Measurements from ENCODE around the gene LYL1. TPM values are rescaled to one million over a fixed set of nuclear protein-coding genes. Genes with fewer than 3 reads are reported as not detected.

Gene LYL1
- total RNA-seq, 2 experiments from 2014 or later = 66.8 to 72.5 TPM

DNA sequence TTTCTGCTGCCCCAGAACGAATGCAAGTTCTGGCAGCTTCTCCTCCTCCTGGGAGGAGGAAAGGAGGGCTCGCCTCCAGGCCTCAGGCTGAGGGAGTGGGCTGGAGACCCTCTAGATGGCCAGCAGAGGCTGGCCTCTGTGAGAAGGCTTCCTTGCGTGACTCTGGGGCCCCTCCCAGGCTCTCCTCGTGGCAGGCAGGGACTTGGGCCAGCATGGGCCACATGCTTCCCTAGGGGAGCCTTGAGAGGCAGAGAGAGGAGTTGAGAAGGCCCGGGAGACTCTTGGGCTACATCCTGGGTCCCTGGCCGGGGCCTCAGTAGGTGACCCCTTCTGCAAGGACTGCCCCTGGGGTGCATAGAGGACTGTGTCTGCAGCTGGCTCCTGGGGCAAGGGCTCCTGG is 25.9 kb downstream of the LYL1 start:
- POLR2A ChIA-PET = no interaction called here
- H3K4me2 ChIP-seq (ENCODE audit: low read length) = no peak overlapping the region
- H3K9me3 ChIP-seq (ENCODE audit: low read length) = no peaks in the 10 kb centered on the region
- no peak overlapping the region for H2AFZ ChIP-seq (ENCODE audit: low read length)
- BruUV-seq (replicated peaks) = no TSS peak
- no peak for DNase-seq (ENCODE audit: low spot score)
- H3K4me3 ChIP-seq (ENCODE audit: low read depth, low read length, poor library complexity, severe bottlenecking) = no peak overlapping the region
- no peaks in the 10 kb centered on the region for H3K9me2 ChIP-seq (ENCODE audit: insufficient read depth, low read length)
- H4K20me1 ChIP-seq (ENCODE audit: insufficient read depth, low read length) = no peaks in the 10 kb centered on the region
- intact Hi-C loops (cut with micrococcal nuclease; ENCODE audit: unreplicated experiment) = no loop called here
- H3K4me1 ChIP-seq (ENCODE audit: insufficient read depth, low read length, poor library complexity, severe bottlenecking) = peaks cover 6% of the 10 kb centered on the region
- CTCF ChIA-PET (ENCODE audit: unreplicated experiment) = no interaction called here
- no peaks in the 10 kb centered on the region for H3K36me3 ChIP-seq (ENCODE audit: insufficient read depth, low read length)
- H3K79me2 ChIP-seq (ENCODE audit: insufficient read depth, low read depth, low read length) = no peaks in the 10 kb centered on the region
- TF ChIP-seq, protein P1, sequence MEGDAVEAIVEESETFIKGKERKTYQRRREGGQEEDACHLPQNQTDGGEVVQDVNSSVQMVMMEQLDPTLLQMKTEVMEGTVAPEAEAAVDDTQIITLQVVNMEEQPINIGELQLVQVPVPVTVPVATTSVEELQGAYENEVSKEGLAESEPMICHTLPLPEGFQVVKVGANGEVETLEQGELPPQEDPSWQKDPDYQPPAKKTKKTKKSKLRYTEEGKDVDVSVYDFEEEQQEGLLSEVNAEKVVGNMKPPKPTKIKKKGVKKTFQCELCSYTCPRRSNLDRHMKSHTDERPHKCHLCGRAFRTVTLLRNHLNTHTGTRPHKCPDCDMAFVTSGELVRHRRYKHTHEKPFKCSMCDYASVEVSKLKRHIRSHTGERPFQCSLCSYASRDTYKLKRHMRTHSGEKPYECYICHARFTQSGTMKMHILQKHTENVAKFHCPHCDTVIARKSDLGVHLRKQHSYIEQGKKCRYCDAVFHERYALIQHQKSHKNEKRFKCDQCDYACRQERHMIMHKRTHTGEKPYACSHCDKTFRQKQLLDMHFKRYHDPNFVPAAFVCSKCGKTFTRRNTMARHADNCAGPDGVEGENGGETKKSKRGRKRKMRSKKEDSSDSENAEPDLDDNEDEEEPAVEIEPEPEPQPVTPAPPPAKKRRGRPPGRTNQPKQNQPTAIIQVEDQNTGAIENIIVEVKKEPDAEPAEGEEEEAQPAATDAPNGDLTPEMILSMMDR (conservative IDR thresholded peaks at IDR 0.05; ENCODE audit: low read length) = no peak
- no peak for TF ChIP-seq EZH2phosphoT487 (IDR thresholded peaks at IDR 0.05; ENCODE audit: borderline replicate concordance, low read depth, low read length)
- no peak overlapping the region for H3K27ac ChIP-seq (ENCODE audit: low read depth, low read length, poor library complexity, severe bottlenecking)

- Histone ChIP-seq H3K4me3 (ENCODE audit: low read depth, low read length, poor library complexity, severe bottlenecking) (no peak overlapping the region), H3K36me3 (ENCODE audit: insufficient read depth, low read length) (no peaks in the 10 kb centered on the region), H4K20me1 (ENCODE audit: insufficient read depth, low read length) (no peaks in the 10 kb centered on the region), H3K9me2 (ENCODE audit: insufficient read depth, low read length) (no peaks in the 10 kb centered on the region), H3K4me1 (ENCODE audit: insufficient read depth, low read length, poor library complexity, severe bottlenecking) (peaks cover 6% of the 10 kb centered on the region), H3K79me2 (ENCODE audit: insufficient read depth, low read depth, low read length) (no peaks in the 10 kb centered on the region), H3K4me2 (ENCODE audit: low read length) (no peak overlapping the region), H3K27ac (ENCODE audit: low read depth, low read length, poor library complexity, severe bottlenecking) (no peak overlapping the region), H3K9me3 (ENCODE audit: low read length) (no peaks in the 10 kb centered on the region), H2AFZ (ENCODE audit: low read length) (no peak overlapping the region)
- TF ChIP-seq, protein P1 (conservative IDR thresholded peaks at IDR 0.05; ENCODE audit: low read length) = no peak
- no peak for TF ChIP-seq EZH2phosphoT487 (IDR thresholded peaks at IDR 0.05; ENCODE audit: borderline replicate concordance, low read depth, low read length)
- ChIA-PET POLR2A (no interaction called here), CTCF (ENCODE audit: unreplicated experiment) (no interaction called here)
- no peak for DNase-seq (ENCODE audit: low spot score)
- intact Hi-C loops (cut with micrococcal nuclease; ENCODE audit: unreplicated experiment) = no loop called here
- no TSS peak for BruUV-seq (replicated peaks)
Observed at GRCh38 chr19:13076320-13076719, 26.3 kb downstream of the LYL1 start.

DNA sequence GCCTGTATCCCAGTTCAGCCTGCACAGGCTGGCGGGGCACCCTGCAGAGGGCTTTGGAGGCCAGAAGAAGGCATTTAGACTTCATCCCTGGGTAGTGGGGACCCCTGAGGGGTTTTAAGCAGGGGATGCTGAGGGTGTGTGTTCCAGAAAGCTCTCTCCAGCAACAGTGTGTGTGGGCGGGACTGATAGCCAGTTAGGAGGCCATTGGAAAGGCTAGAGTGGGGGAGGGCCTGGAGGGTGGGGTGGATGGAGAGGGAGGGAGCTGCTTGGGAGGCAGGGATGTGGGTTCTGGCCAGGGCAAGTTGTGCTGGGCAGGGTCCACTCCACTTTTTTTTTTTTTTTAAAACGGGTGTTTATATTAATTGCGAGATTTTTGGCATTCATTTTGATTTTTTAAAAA is 28.3 kb downstream of the LYL1 start:
- no peaks in the 10 kb centered on the region for H3K36me3 ChIP-seq (ENCODE audit: insufficient read depth, low read length)
- H3K9me2 ChIP-seq (ENCODE audit: insufficient read depth, low read length) = no peaks in the 10 kb centered on the region
- intact Hi-C loops (cut with micrococcal nuclease; ENCODE audit: unreplicated experiment) = no loop called here
- TF ChIP-seq, protein P1 (conservative IDR thresholded peaks at IDR 0.05; ENCODE audit: low read length) = no peak
- TF ChIP-seq EZH2phosphoT487 (IDR thresholded peaks at IDR 0.05; ENCODE audit: borderline replicate concordance, low read depth, low read length) = no peak
- BruUV-seq (replicated peaks) = no TSS peak
- no peak overlapping the region for H3K27ac ChIP-seq (ENCODE audit: low read depth, low read length, poor library complexity, severe bottlenecking)
- ChIA-PET CTCF (ENCODE audit: unreplicated experiment) (no interaction called here), POLR2A (no interaction called here)
- H3K4me1 ChIP-seq (ENCODE audit: insufficient read depth, low read length, poor library complexity, severe bottlenecking) = peaks cover 6% of the 10 kb centered on the region
- no peaks in the 10 kb centered on the region for H4K20me1 ChIP-seq (ENCODE audit: insufficient read depth, low read length)
- H3K79me2 ChIP-seq (ENCODE audit: insufficient read depth, low read depth, low read length) = no peaks in the 10 kb centered on the region
- H3K4me3 ChIP-seq (ENCODE audit: low read depth, low read length, poor library complexity, severe bottlenecking) = no peak overlapping the region
- no peaks in the 10 kb centered on the region for H3K9me3 ChIP-seq (ENCODE audit: low read length)
- no peak overlapping the region for H2AFZ ChIP-seq (ENCODE audit: low read length)
- no peak overlapping the region for H3K4me2 ChIP-seq (ENCODE audit: low read length)
- DNase-seq (ENCODE audit: low spot score) = no peak
